ENCODE data around the gene HYI. TPM values are rescaled to one million over a fixed set of nuclear protein-coding genes. Genes with fewer than 3 reads are reported as not detected.
A peak's percentile ranks its signal among the peaks of the same experiment; 100 is the strongest.

The HYI gene
- total RNA-seq, 1 donor from 2014 or later, result 72.6 TPM

DNA sequence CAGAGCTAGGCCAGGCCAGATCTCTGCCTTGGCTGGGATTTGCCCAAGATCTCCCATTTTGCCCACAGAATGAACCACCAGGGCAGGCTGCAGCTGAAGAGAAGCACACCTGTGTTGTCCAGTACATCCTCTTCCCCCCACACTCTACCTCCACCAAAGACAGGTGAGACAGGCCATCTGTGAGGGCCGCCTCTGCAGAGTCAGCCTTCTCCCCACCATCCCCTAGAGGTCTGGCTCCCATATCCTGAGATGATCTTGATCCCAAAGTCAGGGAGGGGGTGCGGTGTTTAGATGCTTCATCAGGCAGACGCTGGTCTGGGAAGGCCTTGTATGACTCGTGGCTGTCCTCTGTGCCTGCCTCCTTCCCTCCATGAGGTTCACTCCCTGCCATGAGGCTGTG, 28.7 kb downstream of the HYI start:
- no peak for TF ChIP-seq CTCF (IDR thresholded peaks at IDR 0.05)
- Histone ChIP-seq H3K27ac (no peak overlapping the region), H3K36me3 (peaks cover 91% of the 10 kb centered on the region), H3K4me1 (no peaks in the 10 kb centered on the region), H3K4me3 (no peak overlapping the region), H3K27me3 (no peaks in the 10 kb centered on the region), H3K9me3 (no peaks in the 10 kb centered on the region)
- ATAC-seq (no peak), DNase-seq (no peak)
- intact Hi-C loops (cut with DNase I), result no loop called here

- Histone ChIP-seq H3K27ac (no peak overlapping the region), H3K36me3 (peaks cover 92% of the 10 kb centered on the region), H3K4me1 (no peaks in the 10 kb centered on the region), H3K9me3 (no peaks in the 10 kb centered on the region), H3K4me3 (no peak overlapping the region), H3K27me3 (no peaks in the 10 kb centered on the region)
- intact Hi-C loops (cut with DNase I), result no loop called here
- TF ChIP-seq CTCF (IDR thresholded peaks at IDR 0.05), result no peak
- ATAC-seq, result peak; percentile 42
- DNase-seq, result no peak
Observed at GRCh38 chr1:43423672-43424550, 29.8 kb downstream of the HYI start.

DNA sequence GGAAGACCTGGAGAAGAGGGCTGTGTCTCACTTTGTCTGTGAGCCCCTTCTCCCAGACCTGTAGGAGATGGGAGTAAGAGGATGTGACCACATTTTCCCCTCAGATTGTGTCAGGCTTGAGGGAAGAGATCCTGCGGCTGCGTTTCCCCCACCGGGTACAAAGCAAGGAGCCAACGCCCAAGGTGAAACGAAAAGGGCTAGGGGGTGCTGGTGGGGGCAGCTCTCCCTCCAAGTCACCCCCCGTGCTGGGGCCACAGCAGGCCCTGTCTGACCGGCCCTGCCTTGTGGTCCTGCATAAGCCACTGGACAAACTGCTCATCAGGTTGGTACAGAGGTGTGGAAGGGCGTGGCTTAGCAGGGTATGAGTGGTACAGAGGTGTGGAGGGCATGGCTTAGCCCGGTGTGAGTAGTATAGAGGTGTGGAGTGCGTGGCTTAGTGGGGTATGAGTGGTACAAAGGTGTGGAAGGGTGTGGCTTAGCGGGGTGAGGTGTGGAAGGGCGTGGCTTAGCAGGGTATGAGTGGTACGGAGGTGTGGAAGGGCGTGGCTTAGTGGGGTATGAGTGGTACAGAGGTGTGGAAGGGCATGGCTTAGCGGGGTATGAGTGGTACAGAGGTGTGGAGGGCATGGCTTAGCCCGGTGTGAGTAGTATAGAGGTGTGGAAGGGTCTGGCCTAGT, 30.6 kb downstream of the HYI start:
- ATAC-seq, result peak; percentile 5
- no peak overlapping the region for H3K27ac ChIP-seq
- TF ChIP-seq CTCF (IDR thresholded peaks at IDR 0.05), result no peak

GRCh38 chr1:43421976-43422750, 31.6 kb downstream of the HYI start:
- Histone ChIP-seq H3K9me3 (no peaks in the 10 kb centered on the region), H3K27me3 (no peaks in the 10 kb centered on the region), H3K4me1 (no peaks in the 10 kb centered on the region), H3K4me3 (no peak overlapping the region), H3K27ac (no peak overlapping the region), H3K36me3 (peaks cover 92% of the 10 kb centered on the region)
- ATAC-seq (no peak), DNase-seq (no peak)
- no peak for TF ChIP-seq CTCF (IDR thresholded peaks at IDR 0.05)
- intact Hi-C loops (cut with DNase I), result no loop called here

More for the DNA sequence above, 30.6 kb downstream of the HYI start:
- DNase-seq, result no peak
- H3K36me3 ChIP-seq, result peaks cover 92% of the 10 kb centered on the region
- H3K4me1 ChIP-seq, result no peaks in the 10 kb centered on the region
- no peak overlapping the region for H3K4me3 ChIP-seq
- H3K9me3 ChIP-seq, result no peaks in the 10 kb centered on the region
- no peaks in the 10 kb centered on the region for H3K27me3 ChIP-seq
- intact Hi-C loops (cut with DNase I), result no loop called here

- Histone ChIP-seq H3K4me1 (no peaks in the 10 kb centered on the region), H3K27ac (no peak overlapping the region), H3K4me3 (no peak overlapping the region), H3K36me3 (peaks cover 92% of the 10 kb centered on the region), H3K9me3 (no peaks in the 10 kb centered on the region), H3K27me3 (no peaks in the 10 kb centered on the region)
- ATAC-seq (no peak), DNase-seq (no peak)
- intact Hi-C loops (cut with DNase I), result no loop called here
- no peak for TF ChIP-seq CTCF (IDR thresholded peaks at IDR 0.05)
Observed at GRCh38 chr1:43421396-43421795, 32.3 kb downstream of the HYI start.

All from upper lobe of right lung (tissue), 1 donor.